HG03159 (cell line): ENCODE results near the gene ARMC6.
A peak's percentile ranks its signal among the peaks of the same experiment; 100 is the strongest.

Experiments used
- ATAC-seq: cut with Tn5 transposase; IDR thresholded peaks from one replicate; pipeline ENCODE4 v1.9.1; 2021; ENCODE audit warnings: mild to moderate bottlenecking, moderate library complexity; ENCODE audit not compliant: unreplicated experiment

The ARMC6 gene

DNA sequence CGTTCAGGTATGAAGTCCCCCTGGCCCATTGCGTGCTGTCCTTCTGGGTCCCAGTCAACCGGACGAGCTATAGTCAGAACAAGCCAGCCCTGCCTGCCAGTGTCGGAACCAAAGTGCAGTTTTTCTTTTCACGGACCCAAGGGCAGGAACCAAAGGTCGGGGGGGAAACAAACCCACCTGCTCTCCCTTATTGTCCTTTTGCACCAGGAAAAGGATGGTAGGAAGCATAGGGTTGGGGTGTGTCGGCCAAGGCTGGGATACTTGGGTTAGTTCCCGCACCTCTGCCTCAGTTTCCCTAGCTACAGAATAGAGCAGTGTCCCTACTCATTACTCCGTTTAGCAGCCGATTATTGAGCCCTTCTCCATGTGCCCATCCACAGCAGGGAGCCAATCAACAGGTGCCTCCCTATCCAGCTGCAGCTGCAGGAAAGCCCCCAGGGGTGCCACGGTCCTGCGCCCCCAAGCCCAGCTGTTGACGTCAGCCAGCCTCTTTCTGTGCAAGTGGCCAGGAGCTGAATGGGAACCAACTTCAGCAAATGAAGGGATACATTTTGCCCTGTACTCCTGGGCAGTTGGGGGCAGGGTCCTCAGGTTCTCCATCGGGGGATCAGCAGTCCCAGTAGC lies 21.0 kb downstream of the ARMC6 start:
- no peak for ATAC-seq

DNA sequence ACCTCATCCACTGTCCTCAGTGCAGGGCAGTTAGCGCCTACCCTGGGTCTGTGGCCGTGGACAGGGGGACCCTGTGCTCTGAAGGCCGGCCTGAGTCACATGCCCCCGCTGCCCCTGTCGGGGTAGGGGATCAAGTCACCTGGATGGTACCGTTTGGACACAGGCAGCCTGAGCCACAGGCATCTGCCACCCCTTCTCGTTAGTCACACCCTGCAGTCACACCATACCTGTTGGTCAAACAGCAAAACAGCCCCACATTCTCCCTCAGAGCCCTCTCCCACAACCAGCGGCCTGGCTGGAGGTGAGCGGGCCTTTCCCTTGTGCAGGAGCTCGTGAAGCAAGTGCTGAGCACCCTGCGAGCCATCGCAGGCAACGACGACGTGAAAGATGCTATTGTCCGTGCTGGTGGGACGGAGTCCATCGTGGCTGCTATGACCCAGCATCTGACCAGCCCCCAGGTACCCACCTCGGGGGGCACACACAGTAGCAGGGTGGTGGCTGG lies 21.6 kb downstream of the ARMC6 start:
- ATAC-seq, result no peak

DNA sequence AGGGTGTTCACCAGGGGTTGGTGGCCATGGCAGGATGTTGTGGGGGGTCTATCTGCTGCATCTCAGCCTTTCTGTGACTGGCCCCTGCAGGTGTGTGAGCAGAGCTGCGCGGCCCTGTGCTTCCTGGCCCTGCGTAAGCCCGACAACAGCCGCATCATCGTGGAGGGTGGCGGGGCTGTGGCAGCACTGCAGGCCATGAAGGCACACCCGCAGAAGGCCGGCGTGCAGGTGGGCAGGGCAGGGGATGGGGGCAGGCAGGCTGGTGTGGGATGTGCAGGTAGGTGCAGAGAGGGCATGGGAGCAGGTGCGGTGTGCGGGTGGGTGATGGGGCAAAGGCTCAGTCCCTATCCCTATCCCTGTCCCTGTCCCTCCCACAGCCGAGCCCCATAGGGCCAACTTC lies 22.3 kb downstream of the ARMC6 start:
- ATAC-seq, result no peak

DNA sequence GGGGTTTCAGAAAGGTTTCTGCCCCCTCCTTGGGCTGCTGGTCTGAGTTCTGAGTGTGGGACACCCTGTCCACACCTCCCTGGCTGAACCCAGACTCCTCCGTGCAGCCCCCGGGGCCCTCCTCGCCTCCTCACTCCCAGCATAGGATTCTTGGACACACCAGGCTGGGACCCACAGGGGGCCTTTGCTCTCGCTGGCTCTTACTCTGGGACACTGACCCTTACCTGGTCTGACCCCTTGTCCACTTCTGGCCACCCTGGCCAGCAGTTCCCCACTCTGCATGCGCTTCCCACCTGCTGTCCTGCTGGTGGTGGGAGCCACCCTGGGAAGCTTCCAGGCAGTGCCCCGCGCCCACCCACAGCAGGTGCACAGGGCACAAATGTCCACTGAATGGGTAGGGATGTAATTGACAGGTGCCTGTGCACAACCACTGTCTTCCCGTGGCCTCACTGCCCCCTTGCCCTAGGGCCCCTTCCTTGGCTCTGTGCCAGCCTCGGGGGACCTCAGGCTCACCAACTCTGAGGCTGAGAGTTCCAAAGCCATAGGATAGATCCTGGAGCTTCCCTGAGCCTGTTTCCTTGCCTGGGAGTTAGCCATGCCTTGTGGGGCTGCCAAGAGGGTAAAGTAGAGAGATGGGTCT lies 23.4 kb downstream of the ARMC6 start:
- ATAC-seq, result no peak

DNA sequence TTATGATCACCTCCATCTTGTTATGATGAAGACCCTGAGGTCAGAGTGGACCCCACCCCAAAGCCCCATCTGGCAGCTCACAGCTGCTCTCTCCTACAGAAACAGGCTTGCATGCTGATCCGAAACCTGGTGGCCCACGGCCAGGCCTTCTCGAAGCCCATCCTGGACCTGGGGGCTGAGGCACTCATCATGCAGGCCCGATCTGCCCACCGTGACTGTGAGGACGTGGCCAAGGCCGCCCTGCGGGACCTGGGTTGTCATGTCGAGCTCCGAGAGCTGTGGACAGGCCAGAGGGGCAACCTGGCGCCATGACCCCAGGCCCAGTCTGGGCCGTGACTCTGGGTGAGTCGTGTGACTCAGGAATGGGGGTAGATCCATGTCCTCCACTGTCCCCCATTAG lies 23.9 kb downstream of the ARMC6 start:
- ATAC-seq, result no peak

DNA sequence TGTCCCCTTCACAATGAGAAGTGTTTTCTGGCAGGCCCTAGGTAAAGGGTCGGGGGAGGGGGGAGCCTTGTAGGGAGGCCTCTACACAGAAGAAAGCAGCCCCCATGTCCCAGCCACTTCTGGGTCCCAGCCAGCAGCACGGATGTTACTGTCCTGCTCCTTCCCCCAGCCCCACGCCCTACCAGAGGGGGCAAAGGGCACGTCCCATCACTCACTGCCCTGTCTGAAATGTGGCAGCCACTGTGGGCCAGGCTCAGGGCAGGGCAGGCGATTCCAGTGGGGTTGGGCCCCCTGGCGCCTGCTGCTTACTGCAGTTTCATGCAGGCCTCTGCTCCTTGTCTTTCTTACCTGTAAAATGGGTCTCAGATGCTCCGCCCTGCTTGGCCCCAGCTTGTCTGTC lies 24.3 kb downstream of the ARMC6 start:
- no peak for ATAC-seq

DNA sequence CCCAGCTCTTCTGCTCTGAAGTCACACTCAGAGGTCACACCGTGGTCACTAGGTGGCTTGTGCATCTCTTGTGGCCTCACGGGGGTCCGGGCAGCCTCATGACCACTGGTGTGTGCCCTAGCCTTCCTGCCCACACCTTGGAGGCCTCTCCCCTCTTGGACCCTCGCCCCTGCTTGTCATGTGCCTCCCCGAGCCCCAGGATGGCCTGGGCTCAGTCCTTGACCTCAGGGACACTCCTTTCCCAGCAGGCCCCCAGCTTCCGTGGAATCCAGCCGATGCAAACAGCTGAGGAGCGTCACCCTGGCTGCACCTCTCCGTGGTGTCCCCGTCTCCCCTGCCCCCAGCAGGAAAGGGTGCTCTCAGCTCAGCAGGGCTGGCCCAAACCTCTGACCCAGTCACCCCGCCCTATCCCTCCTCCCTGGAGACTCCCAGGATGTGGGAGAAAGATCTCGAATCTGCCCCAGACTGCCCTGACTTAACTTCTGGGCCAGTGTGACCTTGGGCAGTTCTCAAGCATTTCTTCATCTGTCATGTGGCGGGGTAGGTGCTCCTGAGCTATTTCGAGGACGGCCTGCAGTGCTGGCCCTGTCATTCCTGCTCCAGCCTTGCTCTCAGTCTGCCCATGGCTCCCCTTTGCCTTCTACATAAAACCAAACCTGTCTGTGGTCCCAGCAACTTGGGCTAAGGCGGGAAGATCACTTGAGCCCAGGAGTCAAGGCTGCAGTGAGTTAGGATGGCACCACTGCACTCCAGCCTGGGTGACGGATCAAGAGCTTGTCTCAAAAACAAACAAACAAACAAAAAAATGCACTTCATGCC lies 25.8 kb downstream of the ARMC6 start:
- ATAC-seq, result no peak

DNA sequence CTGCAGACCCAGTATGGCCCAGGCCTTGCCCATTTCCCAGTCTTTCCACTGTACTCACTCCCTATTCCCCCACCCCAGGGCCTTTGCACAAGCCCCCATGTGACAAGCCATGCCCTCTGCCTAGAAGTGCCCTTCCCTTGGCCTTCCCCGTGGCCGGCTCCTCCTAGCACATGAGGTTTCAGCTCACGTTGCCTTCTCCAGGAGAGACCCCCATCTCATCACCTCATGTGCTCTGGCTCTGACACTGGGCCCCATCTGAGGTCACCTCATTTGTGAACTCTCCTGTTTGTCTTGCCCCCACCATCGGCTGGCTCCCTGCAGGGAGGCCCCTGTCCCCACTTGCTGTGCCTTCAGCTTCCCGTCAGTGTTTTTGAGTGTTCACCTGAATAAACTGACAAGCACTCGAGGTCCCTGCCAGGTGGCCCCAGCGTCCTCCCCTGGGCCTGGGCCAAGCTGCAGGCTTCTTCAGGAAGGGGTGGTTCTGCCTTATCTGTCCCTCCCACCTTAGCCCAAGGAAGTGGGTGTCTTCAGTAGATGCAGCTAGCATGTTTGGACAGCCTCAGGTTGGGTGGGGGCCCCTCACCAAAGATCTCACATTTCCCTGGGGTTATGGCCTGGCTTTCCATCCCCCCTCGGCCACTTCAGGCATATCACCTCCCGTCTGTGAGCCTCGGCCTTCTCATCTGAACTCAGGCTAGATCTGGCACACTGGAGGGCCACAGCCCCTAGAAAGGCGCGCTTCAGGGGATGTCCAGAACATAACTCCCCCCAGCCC lies 26.6 kb downstream of the ARMC6 start:
- no peak for ATAC-seq

DNA sequence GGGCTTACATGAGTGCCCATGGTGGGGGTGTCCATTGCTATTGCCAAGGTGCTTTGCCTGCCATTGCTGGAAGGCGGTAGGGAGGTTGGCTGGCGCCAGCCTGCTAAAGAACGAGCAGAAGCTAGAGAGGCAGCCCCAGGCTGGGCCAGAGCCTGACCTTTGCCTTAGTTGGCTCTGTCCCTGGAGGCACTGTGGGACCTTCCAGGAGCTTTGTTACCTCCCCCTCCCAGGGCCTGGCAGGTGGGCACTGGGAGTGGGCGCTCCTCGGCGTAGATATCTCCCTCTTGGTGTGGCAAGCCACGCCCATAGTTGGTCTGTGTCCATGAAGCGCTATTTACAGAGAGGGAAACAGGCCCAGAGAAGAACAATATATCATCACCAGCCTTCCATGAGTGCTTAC lies 28.1 kb downstream of the ARMC6 start:
- ATAC-seq, result no peak

DNA sequence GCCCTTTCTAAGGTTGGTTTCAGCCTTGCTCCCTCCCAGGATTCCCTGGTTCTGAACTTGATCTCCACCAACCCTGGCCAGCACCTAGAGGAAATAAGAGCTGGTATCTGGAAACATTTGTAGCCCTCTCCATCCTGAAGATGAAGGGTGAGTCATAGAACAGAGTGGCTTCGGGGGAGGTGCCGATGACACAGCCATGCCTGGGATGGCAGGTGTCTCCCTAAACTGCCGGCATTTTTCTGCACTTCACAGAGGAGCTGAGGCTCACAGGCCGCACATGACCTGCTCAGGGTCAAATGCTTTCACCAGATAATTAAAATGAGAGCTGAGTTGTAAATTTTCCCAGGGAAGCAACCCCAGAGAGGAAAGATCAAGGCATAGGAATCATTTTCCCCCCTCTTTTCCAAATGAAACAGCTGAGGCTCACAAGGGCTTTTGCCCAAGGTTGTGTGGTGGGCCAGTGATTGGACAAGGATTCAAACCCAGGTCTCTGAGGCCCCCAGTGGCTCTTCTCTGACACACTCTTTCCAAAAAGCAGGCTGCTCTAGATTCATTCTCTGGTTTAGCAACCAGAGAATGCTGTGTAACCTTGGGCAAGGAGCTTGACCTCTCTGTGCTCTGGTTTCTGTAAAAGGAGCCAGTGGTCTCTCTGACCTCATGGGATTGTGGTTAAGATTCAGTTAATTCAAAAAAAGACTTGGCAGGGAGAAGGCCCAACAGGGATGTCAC lies 29.2 kb downstream of the ARMC6 start:
- no peak for ATAC-seq

DNA sequence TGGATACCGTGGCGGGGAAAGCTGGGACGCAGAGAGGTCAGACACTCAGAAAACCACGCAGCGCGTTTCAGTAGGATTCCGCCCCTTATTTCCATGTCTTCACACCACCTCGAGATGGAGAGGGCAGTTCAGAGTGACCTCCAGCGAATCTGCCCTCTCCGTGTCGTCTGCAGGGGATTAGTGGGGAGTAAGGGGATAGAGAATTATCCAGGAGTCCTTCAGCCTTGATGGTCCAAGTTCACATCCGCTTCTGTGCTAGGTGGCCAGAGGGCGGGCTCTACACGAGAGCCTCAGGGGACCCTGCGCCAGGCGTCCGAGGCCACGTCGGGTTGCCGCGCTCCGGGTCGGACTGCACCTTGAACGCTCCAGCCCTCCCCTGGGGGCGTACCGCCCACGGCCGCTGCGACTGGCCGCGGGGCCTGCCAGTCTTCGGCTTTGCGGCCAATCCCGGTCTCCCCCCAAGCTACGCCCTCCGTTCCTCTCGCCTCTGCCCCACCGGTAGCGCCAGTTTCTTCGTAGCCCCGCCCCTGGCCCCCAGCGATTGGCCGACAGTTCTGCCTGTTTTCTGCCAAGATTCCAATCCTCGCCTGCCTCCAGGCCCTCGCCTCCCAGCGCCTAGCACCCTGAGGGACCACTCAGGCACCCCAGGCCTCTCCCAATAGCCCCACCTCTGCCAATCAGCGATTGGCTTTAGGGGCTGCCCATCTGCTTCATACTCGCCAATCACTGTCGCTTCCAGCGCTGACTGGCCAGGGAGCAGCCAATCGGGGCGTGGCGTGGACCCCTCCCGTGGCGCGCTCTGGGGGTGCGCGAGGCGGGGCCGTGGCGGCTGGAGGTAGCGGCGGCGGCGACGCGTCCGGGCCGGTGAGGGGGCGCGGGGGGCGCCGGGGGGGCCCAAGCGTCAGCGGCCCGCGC lies 30.0 kb downstream of the ARMC6 start, which contains the start of gene SLC25A42:
Gene SLC25A42 (plus strand): TSS at position 812 of the 915 bp plus-strand sequence. CDS start 32,131 bp downstream, outside the sequence.
- ATAC-seq, result peak; percentile 92

DNA sequence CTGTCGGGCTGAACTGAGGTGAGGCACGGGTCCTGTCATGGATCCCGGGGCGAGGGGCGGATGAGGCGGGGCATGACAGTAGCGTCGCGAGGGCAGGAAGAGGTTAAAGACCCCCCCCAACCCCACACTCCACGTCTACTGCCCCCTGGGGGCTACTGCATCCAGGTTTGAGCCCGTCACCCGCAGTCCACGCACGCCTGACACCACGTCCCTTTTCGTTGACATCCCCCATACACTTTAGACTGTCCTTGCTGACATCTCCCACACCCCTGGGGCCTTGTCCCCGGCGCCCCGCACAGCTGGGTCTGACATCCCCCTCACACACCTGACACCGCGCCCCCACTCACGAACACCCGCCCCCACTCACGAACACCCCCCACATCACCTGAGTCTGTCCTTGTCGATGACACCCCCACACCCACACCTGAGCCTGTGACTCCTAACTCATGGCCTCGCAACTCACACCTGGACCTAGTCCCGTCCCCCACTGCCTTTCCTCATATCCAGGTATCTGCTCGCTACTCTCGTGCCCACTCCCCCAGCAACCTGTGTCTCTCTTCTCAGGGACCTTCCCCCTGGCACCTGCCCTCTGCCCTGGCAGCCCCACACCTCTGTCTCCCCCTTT lies 30.8 kb downstream of the ARMC6 start:
- no peak for ATAC-seq

DNA sequence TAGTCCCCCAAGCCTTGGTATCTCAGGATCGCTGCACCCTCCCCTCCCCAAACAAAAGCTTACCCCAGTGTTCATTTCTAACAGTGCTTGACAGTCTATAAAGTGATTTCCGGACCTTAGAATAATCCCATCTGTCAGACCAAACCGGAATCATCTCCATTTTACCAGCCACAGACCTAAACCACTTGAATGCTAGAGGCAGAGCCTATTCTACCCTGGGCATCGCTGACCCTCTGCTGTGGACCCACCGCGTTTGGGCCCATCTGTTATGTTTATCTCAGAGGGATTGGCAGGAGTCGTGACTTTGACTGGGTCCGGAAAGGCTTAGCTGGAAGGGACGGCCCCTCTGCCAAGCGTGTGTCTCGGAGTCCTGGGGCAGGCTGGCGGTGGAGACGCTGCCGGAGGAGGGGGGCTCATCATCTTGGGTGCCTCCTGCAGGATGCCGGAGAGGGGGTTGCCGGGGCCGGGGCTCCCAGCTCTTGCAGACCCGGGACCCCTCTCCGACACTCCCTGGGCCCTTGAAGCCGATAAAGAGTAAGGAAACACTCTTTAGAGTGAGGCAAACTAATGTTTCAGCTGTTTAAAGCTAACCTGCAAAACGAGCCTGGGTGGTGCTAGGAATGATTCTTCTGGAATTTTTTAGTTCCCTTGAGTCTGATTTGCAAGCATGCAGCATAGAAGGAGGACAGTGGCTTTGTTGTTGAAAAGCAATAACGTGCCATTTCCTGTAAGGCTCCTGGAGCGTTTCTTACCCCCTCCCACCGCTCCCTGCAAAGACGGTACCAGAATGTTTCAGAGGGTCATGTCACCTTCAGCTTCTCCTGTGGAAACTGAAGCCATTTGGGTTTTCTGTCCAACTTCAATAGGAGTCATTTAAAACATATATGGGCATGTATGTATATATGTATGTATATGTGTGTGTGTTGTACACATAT lies 31.7 kb downstream of the ARMC6 start:
- ATAC-seq, result no peak

DNA sequence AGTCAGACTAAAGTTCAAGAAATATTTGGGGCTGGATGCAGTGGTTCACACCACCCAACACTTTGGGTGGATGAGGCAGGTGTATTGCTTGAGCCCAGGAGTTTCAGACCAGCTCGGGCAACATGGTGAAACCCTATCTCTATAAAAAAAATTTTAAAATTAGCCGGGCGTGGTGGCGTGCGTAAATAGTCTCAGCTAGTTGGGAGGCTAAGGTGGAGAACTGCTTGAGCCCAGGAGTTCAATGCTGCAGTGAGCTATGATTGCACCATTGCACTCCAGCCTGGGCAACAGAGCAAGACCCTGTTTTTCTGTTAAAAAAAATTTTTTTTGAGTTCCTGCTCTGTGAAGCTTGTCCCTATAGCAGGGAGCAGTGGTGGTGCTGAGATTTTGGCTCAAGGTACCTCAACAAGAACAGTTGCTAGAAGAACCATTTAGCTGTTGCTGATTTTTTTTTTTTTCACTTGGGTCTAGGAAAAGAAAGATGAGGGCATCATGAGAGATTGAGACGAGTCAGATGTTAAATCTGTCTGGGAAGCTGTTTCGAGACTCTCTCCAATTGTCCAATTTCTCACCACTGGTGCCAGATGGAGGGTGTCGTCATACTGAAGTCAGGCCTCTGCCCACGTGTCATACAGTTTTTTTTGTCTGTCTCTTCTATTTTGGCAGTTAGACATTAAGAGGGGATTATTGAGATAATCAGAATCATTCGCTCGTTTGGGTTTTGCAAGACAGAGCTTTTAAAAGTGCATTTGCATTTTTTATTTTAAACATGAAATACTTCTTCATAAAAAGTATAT lies 34.1 kb downstream of the ARMC6 start:
- no peak for ATAC-seq

DNA sequence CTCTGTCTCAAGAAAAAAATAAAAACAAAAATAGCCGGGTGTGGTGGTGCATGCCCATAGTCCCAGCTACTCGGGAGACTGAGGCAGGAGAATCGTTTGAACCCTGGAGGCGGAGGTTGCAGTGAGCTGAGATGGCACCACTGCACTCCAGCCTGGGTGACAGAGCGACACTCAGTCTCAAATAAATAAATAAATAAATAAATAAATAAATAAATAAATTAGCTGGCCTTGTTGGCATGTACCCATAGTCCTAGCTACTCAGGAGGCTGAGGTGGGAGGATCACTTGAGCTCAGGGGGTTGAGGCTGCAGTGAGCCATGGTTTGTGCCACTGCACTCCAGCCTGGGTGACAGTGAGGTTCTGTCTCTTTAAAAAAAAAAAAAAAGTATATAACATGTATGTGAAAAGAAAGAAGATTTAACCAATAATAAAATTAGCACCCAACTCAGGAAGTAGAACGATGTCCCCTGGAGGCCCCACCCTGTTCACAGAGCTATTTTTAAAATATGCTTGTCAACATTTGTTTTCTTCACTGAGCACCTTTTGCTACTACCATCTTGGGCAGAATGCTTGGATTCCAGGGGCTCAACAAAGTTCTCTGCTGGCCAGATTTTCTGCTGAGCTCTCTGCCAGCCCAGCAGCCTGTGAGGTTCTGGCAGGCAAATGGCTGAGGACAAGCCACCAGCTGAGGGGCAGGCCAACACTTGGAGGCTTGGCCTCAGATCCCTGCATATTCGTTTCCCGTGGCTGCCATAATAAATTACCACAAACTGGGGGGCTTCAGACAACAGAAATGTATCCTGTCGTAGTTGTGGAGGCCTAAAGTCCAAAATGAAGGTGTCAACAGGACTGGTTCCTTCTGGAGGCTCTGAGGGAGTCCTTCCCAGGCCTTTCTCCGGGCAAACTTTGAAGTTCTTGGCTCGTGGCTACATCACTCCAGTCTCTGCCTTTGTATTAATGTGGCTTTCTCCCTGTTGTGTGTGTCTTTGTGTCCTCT lies 35.6 kb downstream of the ARMC6 start:
- ATAC-seq, result no peak

DNA sequence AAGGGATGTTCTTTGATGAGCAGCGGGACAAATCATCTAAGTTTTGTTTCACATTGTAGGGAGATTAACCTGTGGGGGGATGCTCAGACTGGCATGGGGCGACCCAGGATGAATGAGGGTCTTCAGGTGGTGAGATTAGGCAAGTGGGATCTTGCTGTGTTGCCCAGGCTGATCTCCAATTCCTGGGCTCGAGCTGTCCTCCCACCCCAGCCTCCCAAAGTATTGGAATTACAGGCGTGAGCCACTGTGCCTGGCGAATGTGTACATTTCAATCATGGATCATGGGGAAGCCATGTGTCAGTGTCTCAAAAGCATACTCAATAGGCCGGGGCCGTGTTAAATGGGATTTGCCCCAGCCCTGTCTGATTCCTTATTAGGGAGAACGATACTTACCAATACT lies 38.5 kb downstream of the ARMC6 start:
- no peak for ATAC-seq
